ENCODE data around the gene DLEC1.

DNA sequence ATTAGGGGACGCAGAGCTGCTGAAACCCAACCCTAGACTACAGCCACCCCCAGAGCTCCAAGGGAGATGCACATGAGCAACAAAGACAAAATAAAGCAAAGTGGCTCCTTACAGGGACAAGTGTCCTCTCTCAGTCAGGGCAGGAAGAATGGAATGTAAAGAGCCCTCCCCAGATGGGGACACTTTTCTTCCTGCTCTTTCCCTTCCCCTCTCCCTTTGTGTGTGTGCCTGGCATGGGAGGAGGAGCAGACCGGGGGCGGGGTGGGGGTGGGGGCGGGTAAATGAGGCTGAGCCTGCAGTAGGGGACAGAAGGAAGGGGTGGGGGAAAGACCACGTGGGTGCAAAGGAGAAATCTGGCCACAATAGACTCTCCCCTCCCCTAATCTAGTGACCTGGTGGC lies 60.5 kb downstream of the DLEC1 start:
- TF ChIP-seq EZH2phosphoT487 (IDR thresholded peaks at IDR 0.05; ENCODE audit: low read depth) = no peak
- TF ChIP-seq, protein P1, sequence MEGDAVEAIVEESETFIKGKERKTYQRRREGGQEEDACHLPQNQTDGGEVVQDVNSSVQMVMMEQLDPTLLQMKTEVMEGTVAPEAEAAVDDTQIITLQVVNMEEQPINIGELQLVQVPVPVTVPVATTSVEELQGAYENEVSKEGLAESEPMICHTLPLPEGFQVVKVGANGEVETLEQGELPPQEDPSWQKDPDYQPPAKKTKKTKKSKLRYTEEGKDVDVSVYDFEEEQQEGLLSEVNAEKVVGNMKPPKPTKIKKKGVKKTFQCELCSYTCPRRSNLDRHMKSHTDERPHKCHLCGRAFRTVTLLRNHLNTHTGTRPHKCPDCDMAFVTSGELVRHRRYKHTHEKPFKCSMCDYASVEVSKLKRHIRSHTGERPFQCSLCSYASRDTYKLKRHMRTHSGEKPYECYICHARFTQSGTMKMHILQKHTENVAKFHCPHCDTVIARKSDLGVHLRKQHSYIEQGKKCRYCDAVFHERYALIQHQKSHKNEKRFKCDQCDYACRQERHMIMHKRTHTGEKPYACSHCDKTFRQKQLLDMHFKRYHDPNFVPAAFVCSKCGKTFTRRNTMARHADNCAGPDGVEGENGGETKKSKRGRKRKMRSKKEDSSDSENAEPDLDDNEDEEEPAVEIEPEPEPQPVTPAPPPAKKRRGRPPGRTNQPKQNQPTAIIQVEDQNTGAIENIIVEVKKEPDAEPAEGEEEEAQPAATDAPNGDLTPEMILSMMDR (IDR thresholded peaks at IDR 0.05; ENCODE audit: low read depth, low read length) = no peak
